Esophagus muscularis mucosa (tissue), 4 donors: ENCODE data around the gene RPN1. TPM values are rescaled to one million over a fixed set of nuclear protein-coding genes. Genes with fewer than 3 reads are reported as not detected.

ENCODE experiments used
- DNase-seq: peaks from one replicate; pipeline ENCODE4 v3.0.0-alpha.2; 2017; ENCODE audit errors: extremely low spot score
- H3K27ac ChIP-seq, 4 donors: fragments of 200-600 bp; sonication (generic); replicated peaks in 1 of 4; 1 replicate in 3 of 4; 2 replicates in 1 of 4; pipeline ENCODE4 v1.5.1; 2016 to 2019; ENCODE audit warnings: mild to moderate bottlenecking in 1 of 4
- H3K27me3 ChIP-seq, 4 donors: fragments of 200-600 bp; sonication (generic); one replicate each; pipeline versions ENCODE4 v1.5.1 to v1.6.0; 2016 to 2019
- H3K36me3 ChIP-seq, 4 donors: fragments of 200-600 bp; sonication (generic); one replicate each; pipeline ENCODE4 v1.5.1; 2016 to 2019
- H3K4me1 ChIP-seq, 4 donors: fragments of 200-600 bp; sonication (generic); one replicate each; pipeline ENCODE4 v1.5.1; 2016 to 2019
- H3K4me3 ChIP-seq, 4 donors: fragments of 200-600 bp; sonication (generic); 1 replicate in 2 of 4; 2 replicates in 2 of 4; pipeline ENCODE4 v1.5.1; 2016 to 2019; ENCODE audit warnings: mild to moderate bottlenecking in 4 of 4, moderate library complexity in 1 of 4
- H3K9me3 ChIP-seq, 4 donors: fragments of 200-600 bp; sonication (generic); 1 replicate in 3 of 4; 2 replicates in 1 of 4; pipeline ENCODE4 v1.5.1; 2016 to 2019
- EP300 ChIP-seq: sonication (generic); formaldehyde crosslinking; IDR thresholded peaks from one replicate; pipeline ENCODE4 v1.6.1; 2017; ENCODE audit warnings: antibody characterized with exemption
- POLR2A ChIP-seq: fragments of 450-650 bp; IDR thresholded peaks from one replicate; pipeline ENCODE4 v1.6.1; 2017; ENCODE audit warnings: antibody characterized with exemption, moderate library complexity, mild to moderate bottlenecking, low read depth
- POLR2AphosphoS5 ChIP-seq, 2 donors: sonication (generic); formaldehyde crosslinking; IDR thresholded peaks; one replicate each; pipeline ENCODE4 v1.6.1; 2017; ENCODE audit warnings: antibody characterized with exemption in 2 of 2
- WGBS: methylation state at CpG from one replicate; pipeline ENCODE4 v1.1.5; 2018; 5-methylcytosine and 5-hydroxymethylcytosine counted together
- intact Hi-C: fragments of 100-400 bp; cut with DNase I; formaldehyde crosslinking; loops from one replicate; pipeline ENCODE4 v1.15.1; 2023
- total RNA-seq, 4 donors: library from RNA; depleted of rRNA; stranded (reverse); fragments of >200 nt; gene quantifications; one replicate each; pipeline versions ENCODE4 v1.1.0 to v1.2.1, GENCODE V29; 2016
- TF ChIP-seq, protein P1 (sequence below), 3 experiments: fragments of 200-600 bp in 2 of 3; fragments of 450-650 bp in 1 of 3; sonication (generic) in 2 of 3; IDR thresholded peaks; one replicate each; pipeline ENCODE4 v1.5.1; 2017 to 2019; ENCODE audit warnings: antibody characterized with exemption in 3 of 3, mild to moderate bottlenecking in 2 of 3, moderate library complexity in 1 of 3

The RPN1 gene
- total RNA-seq, 4 donors from 2014 or later = 131 to 198 (median 177) TPM

- Histone ChIP-seq H3K27me3 (peaks cover 0 to 49% (median 0%) of the 10 kb centered on the region in 4 donors), H3K27ac (no peak overlapping the region), H3K36me3 (no peaks in the 10 kb centered on the region), H3K4me1 (peaks cover 5 to 20% (median 12%) of the 10 kb centered on the region in 4 donors), H3K9me3 (peaks cover 0 to 5% (median 3%) of the 10 kb centered on the region in 4 donors), H3K4me3 (no peak overlapping the region)
- 80% methylated on average over 3 of the region's 12 CpGs for WGBS
- intact Hi-C loops = no loop called here
- TF ChIP-seq EP300 = no peak
- TF ChIP-seq, protein P1, sequence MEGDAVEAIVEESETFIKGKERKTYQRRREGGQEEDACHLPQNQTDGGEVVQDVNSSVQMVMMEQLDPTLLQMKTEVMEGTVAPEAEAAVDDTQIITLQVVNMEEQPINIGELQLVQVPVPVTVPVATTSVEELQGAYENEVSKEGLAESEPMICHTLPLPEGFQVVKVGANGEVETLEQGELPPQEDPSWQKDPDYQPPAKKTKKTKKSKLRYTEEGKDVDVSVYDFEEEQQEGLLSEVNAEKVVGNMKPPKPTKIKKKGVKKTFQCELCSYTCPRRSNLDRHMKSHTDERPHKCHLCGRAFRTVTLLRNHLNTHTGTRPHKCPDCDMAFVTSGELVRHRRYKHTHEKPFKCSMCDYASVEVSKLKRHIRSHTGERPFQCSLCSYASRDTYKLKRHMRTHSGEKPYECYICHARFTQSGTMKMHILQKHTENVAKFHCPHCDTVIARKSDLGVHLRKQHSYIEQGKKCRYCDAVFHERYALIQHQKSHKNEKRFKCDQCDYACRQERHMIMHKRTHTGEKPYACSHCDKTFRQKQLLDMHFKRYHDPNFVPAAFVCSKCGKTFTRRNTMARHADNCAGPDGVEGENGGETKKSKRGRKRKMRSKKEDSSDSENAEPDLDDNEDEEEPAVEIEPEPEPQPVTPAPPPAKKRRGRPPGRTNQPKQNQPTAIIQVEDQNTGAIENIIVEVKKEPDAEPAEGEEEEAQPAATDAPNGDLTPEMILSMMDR (IDR thresholded peaks at IDR 0.05) = no peak
- TF ChIP-seq POLR2AphosphoS5 (IDR thresholded peaks at IDR 0.05) = no peak
- no peak for TF ChIP-seq POLR2A
- no peak for DNase-seq
These were observed 74.8 kb downstream of the RPN1 start for GRCh38 chr3:128575777-128576176.

GRCh38 chr3:128573707-128574162 lies 76.9 kb downstream of the RPN1 start:
- TF ChIP-seq POLR2AphosphoS5 (IDR thresholded peaks at IDR 0.05) (no peak), EP300 (no peak), POLR2A (no peak)
- TF ChIP-seq, protein P1 (IDR thresholded peaks at IDR 0.05) = no peak
- intact Hi-C loops = no loop called here
- Histone ChIP-seq H3K9me3 (no peaks in the 10 kb centered on the region), H3K27ac (no peak overlapping the region), H3K36me3 (no peaks in the 10 kb centered on the region), H3K4me1 (peaks cover 5 to 20% (median 12%) of the 10 kb centered on the region in 4 donors), H3K27me3 (peaks cover 0 to 68% (median 0%) of the 10 kb centered on the region in 4 donors), H3K4me3 (no peak overlapping the region)
- 45% methylated on average over 14 of the region's 14 CpGs for WGBS
- DNase-seq = no peak

GRCh38 chr3:128573160-128573559 lies 77.5 kb downstream of the RPN1 start:
- Histone ChIP-seq H3K27ac (peak overlapping the region in 1 of 4 donors; percentile 11), H3K4me3 (no peak overlapping the region), H3K9me3 (no peaks in the 10 kb centered on the region), H3K4me1 (peaks cover 5 to 20% (median 12%) of the 10 kb centered on the region in 4 donors), H3K27me3 (peaks cover 0 to 69% (median 0%) of the 10 kb centered on the region in 4 donors), H3K36me3 (no peaks in the 10 kb centered on the region)
- WGBS = 55% methylated on average over 5 of the region's 6 CpGs
- intact Hi-C loops = no loop called here
- DNase-seq = no peak
- TF ChIP-seq EP300 (no peak), POLR2AphosphoS5 (IDR thresholded peaks at IDR 0.05) (no peak), POLR2A (no peak)
- TF ChIP-seq, protein P1 (IDR thresholded peaks at IDR 0.05) = no peak

GRCh38 chr3:128572644-128573105 lies 77.9 kb downstream of the RPN1 start:
- WGBS = 48% methylated on average over 5 of the region's 5 CpGs
- H3K36me3 ChIP-seq = no peaks in the 10 kb centered on the region
- H3K27me3 ChIP-seq = peaks cover 0 to 70% (median 0%) of the 10 kb centered on the region in 4 donors
- no peaks in the 10 kb centered on the region for H3K9me3 ChIP-seq
- intact Hi-C loops = no loop called here
- TF ChIP-seq, protein P1 (IDR thresholded peaks at IDR 0.05) = peak in 1 of 3 experiments; percentile 12
- TF ChIP-seq POLR2AphosphoS5 (IDR thresholded peaks at IDR 0.05) = no peak
- no peak for TF ChIP-seq POLR2A
- no peak for DNase-seq
- H3K4me3 ChIP-seq = no peak overlapping the region
- peaks cover 7 to 20% (median 12%) of the 10 kb centered on the region in 4 donors for H3K4me1 ChIP-seq
- H3K27ac ChIP-seq = no peak overlapping the region

DNA sequence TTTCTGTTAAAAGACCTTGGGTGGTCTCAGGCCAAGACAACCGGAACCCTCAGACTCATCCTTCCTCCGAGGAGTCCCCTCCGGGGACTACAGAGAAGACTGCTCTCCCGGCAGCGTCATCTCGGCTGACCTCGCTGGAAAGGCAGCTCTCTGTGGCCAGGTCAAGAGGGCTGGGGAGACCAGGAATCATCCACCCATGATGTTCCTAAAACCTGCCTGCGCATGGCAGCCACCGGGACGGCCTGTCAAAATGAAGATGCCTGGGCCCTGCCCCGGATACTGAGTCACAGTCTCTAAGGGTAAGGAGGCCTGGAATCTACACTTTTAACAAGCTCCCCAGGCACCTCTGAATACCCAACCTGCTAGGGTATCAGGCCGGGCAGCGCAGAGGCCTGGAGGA lies 78.6 kb downstream of the RPN1 start:
- Histone ChIP-seq H3K27me3 (peaks cover 0 to 73% (median 0%) of the 10 kb centered on the region in 4 donors), H3K4me3 (no peak overlapping the region), H3K4me1 (peaks cover 7 to 20% (median 12%) of the 10 kb centered on the region in 4 donors), H3K9me3 (no peaks in the 10 kb centered on the region), H3K36me3 (no peaks in the 10 kb centered on the region), H3K27ac (no peak overlapping the region)
- no peak for DNase-seq
- intact Hi-C loops = no loop called here
- no peak for TF ChIP-seq EP300
- 79% methylated on average over 11 of the region's 13 CpGs for WGBS

Other genes starting within 250 kb of the RPN1 start
- gene DNAJB8, start 183.9 kb downstream of the RPN1 start, total RNA-seq = not detected
- gene GATA2, start 157.6 kb downstream of the RPN1 start, total RNA-seq = 10 to 100 TPM in 3 of 4 donors, 1 to 10 TPM in 1; 10.0 to 16.9 (median 13.4) TPM
- 100 to 1,000 TPM in 1 of 4 donors, 10 to 100 TPM in 3; 81.0 to 116 (median 87.0) TPM for gene RAB7A, start 75.4 kb upstream of the RPN1 start, total RNA-seq
- 10 to 100 TPM; 25.6 to 41.6 (median 30.3) TPM for gene ACAD9, start 228.8 kb upstream of the RPN1 start, total RNA-seq